Anterior cingulate cortex (tissue), 58 donors: ENCODE measurements around the gene CFAP97D2.
"Not testable (repeated sequence)": the region's sequence is repeated elsewhere in the genome, so short reads cannot be mapped to it uniquely, and the experiment has no call there.

ENCODE experiments used
- DNase-seq, 58 donors: peaks; one replicate each; lab custom pipeline; 2025; lab: John Stamatoyannopoulos, UW

CFAP97D2 gene

GRCh38 chr13:114179087-114179658, at the start of gene CFAP97D2:
TSS of gene CFAP97D2 (plus strand) at chr13:114179257. CDS start at chr13:114179331, 74 bp downstream.
- peak in 4 of 58 donors; percentile 1 to 20 (median 4) for DNase-seq

GRCh38 chr13:114129649-114130062, 49.4 kb upstream of the CFAP97D2 start:
- DNase-seq = no peak

GRCh38 chr13:114130131-114130836, 48.8 kb upstream of the CFAP97D2 start:
- no peak for DNase-seq

- peak in 34 of 58 donors; percentile 24 to 81 (median 54) for DNase-seq
Observed at GRCh38 chr13:114130837-114131582, 48.0 kb upstream of the CFAP97D2 start.

GRCh38 chr13:114131583-114132418, 47.3 kb upstream of the CFAP97D2 start:
- peak in 6 of 58 donors; percentile 40 to 73 (median 52) for DNase-seq

GRCh38 chr13:114132419-114133121, 46.5 kb upstream of the CFAP97D2 start, which contains the start of gene RASA3:
TSS of gene RASA3 (minus strand) at chr13:114132623. CDS start at chr13:114132489, 134 bp downstream.
- peak in 47 of 58 donors; percentile 33 to 80 (median 58) for DNase-seq

GRCh38 chr13:114133126-114133525, 45.9 kb upstream of the CFAP97D2 start:
- DNase-seq = not testable (repeated sequence)

GRCh38 chr13:114133552-114133951, 45.5 kb upstream of the CFAP97D2 start:
- not testable (repeated sequence) for DNase-seq

- no peak for DNase-seq
Observed at GRCh38 chr13:114134111-114134943, 44.7 kb upstream of the CFAP97D2 start.

GRCh38 chr13:114134944-114135610, 44.0 kb upstream of the CFAP97D2 start:
- no peak for DNase-seq

GRCh38 chr13:114135731-114136171, 43.3 kb upstream of the CFAP97D2 start:
- DNase-seq = no peak

GRCh38 chr13:114136576-114136975, 42.5 kb upstream of the CFAP97D2 start:
- no peak for DNase-seq

- DNase-seq = no peak
Observed at GRCh38 chr13:114140131-114140905, 38.7 kb upstream of the CFAP97D2 start.

GRCh38 chr13:114140906-114141250, 38.2 kb upstream of the CFAP97D2 start:
- DNase-seq = no peak

GRCh38 chr13:114141261-114141996, 37.6 kb upstream of the CFAP97D2 start:
- no peak for DNase-seq

- DNase-seq = no peak
Observed at GRCh38 chr13:114142137-114142550, 36.9 kb upstream of the CFAP97D2 start.
